GM21529 (cell line): ENCODE measurements around the gene PICK1.
"Not testable (repeated sequence)": the region's sequence is repeated elsewhere in the genome, so short reads cannot be mapped to it uniquely, and the experiment has no call there.

Source experiments
- ATAC-seq: cut with Tn5 transposase; IDR thresholded peaks from one replicate; pipeline ENCODE4 v1.9.1; 2021; ENCODE audit not compliant: unreplicated experiment

Gene PICK1

GRCh38 chr22:38030311-38031133 is 26.7 kb upstream of the PICK1 start:
- no peak for ATAC-seq

DNA sequence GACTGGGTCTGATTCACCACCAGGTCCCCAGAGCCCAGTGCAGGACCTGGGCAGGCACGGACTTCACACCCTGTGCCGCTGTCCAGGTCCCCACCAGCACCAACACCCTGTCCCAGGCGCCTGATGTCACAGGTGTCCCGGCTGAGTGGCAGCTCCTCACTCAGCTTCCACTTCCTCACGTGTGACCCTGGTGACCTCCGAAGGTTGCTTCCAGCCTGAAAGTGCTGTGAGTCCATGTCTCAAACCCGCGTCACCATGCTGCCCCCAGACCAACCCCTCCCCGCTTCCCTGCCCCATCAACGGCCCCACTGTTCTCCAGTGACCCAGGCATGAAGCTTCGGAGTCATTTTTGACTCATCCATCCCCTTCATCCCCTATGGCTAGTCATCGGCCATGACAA is 25.7 kb upstream of the PICK1 start:
- ATAC-seq = no peak

- no peak for ATAC-seq
Measured at GRCh38 chr22:38032681-38033521, 24.3 kb upstream of the PICK1 start.

DNA sequence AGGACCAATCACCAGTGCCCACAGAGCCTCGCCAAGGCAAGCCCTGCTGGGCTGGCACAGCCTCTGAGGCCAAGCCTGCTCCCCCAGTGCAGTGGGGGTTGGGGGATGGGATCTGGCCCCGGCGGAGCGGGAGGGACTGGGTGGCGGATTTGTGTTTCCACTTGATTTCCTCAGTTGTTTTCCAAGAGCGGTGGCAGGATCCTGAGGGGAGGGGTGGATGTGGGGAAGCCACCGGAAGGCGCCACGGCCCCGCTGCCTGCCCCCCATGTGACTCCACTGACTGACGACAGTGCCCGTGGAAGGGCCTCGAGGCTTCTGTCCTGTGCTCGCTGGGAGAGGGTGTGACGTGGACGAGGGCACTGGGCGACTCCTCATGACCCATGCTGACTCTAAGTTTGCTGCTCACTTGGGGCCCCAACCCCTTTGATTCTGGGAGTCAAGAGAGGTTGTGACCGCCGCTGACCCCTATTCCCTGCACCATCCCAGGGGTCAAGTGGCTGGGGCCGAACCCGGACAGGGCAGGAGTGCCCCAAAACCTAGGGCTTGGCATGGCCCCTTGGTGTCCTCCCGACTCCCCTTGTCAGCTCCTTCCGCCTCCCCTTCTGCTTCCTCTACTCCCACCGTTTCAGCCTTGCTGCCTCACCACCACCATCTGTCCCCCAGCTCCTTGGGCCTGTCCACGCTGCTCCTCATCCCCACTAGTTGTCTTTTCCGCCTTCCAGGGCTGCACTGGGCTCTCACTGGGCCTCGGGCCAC is 23.5 kb upstream of the PICK1 start:
- ATAC-seq = no peak

DNA sequence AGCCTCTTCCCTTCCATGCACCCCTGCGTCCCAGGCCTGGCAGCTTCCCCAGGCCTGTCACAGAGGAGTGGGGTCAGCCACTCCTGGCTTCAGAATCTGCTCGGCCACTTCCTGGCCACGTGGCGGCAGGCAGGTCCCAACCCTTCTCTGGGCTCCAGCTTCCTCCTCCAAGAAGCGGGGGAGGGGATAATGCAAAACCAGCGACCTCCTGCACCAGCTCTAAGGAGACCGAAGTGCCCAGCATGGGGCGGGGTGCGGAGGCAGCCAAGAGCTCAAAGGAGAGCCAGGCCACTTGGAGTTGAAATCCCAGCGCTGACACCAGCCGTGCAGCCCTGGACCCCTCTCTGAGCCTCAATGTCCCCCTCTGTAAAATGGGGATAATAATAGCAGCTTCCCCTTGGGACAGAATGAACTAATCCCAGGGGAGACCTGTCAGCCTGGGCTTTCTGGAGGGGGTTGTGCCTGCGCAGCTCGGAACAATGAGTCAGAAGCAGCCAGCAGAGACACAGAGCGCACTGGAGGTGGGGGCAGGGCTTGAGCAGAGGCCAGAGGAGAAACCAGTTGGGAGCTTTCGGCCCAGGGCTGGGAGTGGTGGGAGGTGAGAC is 22.8 kb upstream of the PICK1 start:
- ATAC-seq = no peak

DNA sequence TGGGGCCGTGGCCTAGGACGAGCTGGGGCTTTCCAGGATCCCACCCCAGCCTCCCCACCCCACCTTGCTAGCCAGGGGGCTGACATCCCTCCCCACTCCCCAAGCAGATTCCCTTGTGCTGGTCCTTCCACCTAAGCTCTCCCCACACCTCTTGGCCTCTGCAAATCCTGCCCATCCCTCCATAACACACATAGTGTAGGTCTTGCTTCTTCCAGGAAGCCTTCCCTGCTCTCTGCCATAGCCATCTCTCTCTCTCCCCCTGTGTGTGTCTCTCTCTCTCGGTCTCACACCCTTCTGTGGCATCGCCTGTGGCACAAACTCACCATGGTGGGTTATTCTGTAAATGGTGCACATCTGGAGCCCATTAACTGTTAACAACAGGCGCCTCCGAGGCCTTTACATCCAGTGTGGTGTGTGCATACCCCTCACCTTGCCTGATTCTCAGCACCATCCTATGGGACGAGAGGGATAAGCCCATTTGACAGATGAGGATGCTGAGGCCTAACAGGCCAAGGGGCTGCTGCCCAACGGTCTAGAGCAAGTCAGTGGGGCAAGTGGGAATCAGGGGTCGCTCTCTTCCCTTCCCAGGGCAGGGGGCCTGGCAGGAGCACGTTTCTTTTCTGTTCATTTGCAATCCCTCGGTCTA is 22.2 kb upstream of the PICK1 start:
- no peak for ATAC-seq

- no peak for ATAC-seq
Measured at GRCh38 chr22:38035530-38035885, 21.7 kb upstream of the PICK1 start.

- no peak for ATAC-seq
Measured at GRCh38 chr22:38036392-38037062, 20.7 kb upstream of the PICK1 start.

DNA sequence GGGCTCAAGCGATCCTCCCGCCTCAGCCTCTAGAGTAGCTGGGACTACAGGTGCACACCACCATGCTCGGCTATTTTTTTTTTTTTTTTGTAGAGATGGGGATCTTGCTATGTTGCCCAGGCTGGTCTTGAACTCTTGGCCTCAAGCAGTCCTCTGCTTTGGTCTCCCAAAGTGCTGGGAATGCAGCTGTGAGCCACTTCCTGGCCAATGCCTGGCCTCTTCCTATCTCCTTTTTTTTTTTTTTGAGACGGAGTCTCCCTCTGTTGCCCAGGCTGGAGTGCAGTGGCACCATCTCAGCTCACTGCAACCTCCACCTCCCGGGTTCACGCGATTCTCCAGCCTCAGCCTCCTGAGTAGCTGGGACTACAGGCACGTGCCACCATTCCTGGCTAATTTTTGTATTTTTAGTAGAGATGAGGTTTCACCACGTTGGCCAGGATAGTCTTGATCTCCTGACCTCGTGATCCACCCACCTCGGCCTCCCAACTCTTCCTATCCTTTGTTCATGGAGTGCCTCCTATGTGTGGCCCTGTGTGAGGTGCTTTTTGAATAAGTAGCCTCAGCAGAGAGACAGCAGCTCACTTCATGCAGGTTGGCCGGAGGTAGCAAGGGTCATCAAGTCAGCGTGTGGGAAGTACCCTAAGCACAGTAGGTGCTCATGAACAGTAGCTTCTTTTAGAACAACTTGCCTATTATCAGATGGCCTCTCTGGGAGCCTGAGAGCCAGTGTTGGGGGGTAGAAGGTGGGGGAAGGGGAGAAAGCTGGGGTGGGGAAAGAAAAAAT is 19.6 kb upstream of the PICK1 start:
- not testable (repeated sequence) for ATAC-seq

DNA sequence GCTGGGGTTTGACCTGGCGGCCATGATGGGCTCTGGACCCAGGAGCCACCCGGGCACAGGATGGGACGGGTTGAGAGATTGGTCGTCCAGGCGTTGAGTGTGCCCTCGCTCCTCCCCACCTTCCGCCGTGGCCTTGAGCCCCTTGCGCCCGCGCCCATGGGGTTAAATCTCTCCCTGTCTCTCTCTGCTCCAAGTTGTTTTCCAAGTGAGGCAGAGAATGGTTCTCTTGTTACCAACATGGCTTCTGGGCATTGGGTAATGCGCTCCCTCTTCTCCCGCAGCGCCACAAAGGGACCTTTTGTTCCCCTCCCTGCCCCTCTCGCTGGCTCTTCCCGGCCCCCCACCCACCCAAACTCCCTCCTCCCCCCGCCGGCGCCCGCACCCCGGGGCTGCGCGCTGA is 18.8 kb upstream of the PICK1 start:
- no peak for ATAC-seq

GRCh38 chr22:38038890-38039812 is 18.1 kb upstream of the PICK1 start:
- ATAC-seq = no peak

- ATAC-seq = no peak
Measured at GRCh38 chr22:38040953-38041759, 16.0 kb upstream of the PICK1 start.

DNA sequence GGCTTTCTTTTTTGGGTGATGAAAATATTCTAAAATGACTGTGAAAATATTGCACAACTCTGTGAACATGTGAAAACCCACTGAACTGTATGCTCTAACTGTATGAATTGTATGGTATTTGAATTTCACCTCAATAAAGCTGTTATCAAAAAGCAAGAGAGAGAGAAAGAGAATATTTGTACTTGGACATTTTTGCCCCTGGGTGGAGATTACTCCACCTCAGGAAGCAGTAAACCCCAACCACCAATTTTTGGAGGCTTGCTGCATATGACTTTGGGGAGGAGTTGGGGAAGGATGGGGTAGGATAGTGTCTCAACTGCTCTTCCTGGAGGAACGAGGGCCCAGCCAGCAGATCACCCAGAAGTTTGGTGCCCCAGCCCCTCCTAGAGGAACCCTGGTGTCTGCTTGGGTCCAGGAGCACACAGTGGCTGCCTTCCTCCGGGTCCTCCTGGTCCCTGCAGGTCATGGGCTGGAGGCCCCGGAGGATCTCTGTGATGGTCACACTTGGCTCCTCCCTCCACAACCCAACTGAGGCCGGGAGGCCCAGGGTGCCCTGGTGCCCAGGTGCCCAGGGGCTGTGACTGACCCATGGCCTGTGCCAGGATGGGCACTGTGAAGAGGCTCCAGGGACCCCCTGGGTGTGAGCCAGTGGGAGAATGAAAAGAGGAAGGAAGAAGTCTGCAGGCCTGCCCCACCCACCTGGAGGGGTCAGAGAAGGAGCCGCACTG is 15.3 kb upstream of the PICK1 start:
- no peak for ATAC-seq

DNA sequence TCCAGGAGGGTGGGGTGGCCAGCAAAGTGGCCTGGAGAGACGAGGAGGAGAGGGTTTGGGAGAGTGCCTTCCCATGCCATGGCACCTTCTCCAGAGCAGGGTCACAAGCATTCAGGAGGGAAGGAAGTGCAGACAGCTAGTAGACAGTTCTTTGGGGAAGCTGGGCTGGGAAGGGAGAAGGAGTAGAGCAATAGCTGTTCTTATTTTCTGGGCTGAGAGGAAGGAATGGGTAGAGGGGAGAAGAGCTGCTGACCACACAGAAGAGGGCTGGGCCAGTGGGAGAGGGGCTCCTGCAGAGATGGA is 14.8 kb upstream of the PICK1 start:
- ATAC-seq = no peak

GRCh38 chr22:38043151-38044039 is 13.8 kb upstream of the PICK1 start:
- ATAC-seq = no peak
